MCF 10A (cell line): Measurements from ENCODE around the gene ZFYVE21. TPM values are rescaled to one million over a fixed set of nuclear protein-coding genes. Genes with fewer than 3 reads are reported as not detected.

ENCODE experiments used
- BruUV-seq: library from RNA; stranded (reverse); fragments of 400-500 nt; replicated peaks from 2 replicates; lab custom pipeline; 2021; lab: Mats Ljungman, UMichigan
- CTCF ChIA-PET: fragments of 300-600 bp; sonication (Branson Sonifier 250); formaldehyde crosslinking; extraction: SDS; loops from one replicate; lab custom pipeline; 2021; ENCODE audit warnings: antibody characterized with exemption, inconsistent platforms; lab: Yijun Ruan, JAX
- POLR2A ChIA-PET: fragments of 300-600, 350-650 bp; sonication (Branson Sonifier 250); formaldehyde crosslinking; extraction: SDS; loops from one replicate; lab custom pipeline; 2020; ENCODE audit warnings: antibody characterized with exemption, inconsistent platforms; lab: Yijun Ruan, JAX
- DNase-seq: peaks from one replicate; pipeline ENCODE4 v3.0.0-alpha.2; 2018; ENCODE audit not compliant: unreplicated experiment
- H3K27ac Mint-ChIP-seq: one replicate; pipeline ENCODE4 v1.8.0; 2022; ENCODE audit warnings: mild to moderate bottlenecking, low read depth, mixed read lengths; ENCODE audit not compliant: unreplicated experiment
- H3K27me3 Mint-ChIP-seq: one replicate; pipeline ENCODE4 v1.8.0; 2022; ENCODE audit warnings: mixed read lengths; ENCODE audit not compliant: insufficient read depth, unreplicated experiment
- H3K36me3 Mint-ChIP-seq: one replicate; pipeline ENCODE4 v1.8.0; 2022; ENCODE audit warnings: mild to moderate bottlenecking, moderate library complexity, mixed read lengths; ENCODE audit not compliant: insufficient read depth, unreplicated experiment
- H3K4me1 Mint-ChIP-seq: one replicate; pipeline ENCODE4 v1.8.0; 2022; ENCODE audit warnings: mixed read lengths; ENCODE audit not compliant: insufficient read depth, unreplicated experiment
- H3K4me3 Mint-ChIP-seq: one replicate; pipeline ENCODE4 v1.8.0; 2022; ENCODE audit warnings: mild to moderate bottlenecking, moderate library complexity, mixed read lengths; ENCODE audit not compliant: unreplicated experiment
- H3K9me3 Mint-ChIP-seq: one replicate; pipeline ENCODE4 v1.8.0; 2022; ENCODE audit warnings: mixed read lengths; ENCODE audit not compliant: unreplicated experiment
- CTCF ChIP-seq: fragments of 200-600 bp; IDR thresholded peaks from one replicate; pipeline ENCODE4 v1.8.0; 2022; ENCODE audit warnings: antibody characterized with exemption, mild to moderate bottlenecking; ENCODE audit not compliant: unreplicated experiment
- intact Hi-C: fragments of 100-400 bp; cut with micrococcal nuclease; formaldehyde crosslinking; loops from 2 replicates; pipeline ENCODE4 v1.14.1; 2022
- total RNA-seq: library from RNA; stranded (reverse); gene quantifications from 2 replicates; pipeline ENCODE4 v1.2.3, GENCODE V29; 2022

ZFYVE21 gene
- total RNA-seq, 1 experiment from 2014 or later: 35.5 TPM

- no peak overlapping the region for H3K27ac Mint-ChIP-seq
- H3K4me3 Mint-ChIP-seq: no peak overlapping the region
- POLR2A ChIA-PET: no interaction called here
- intact Hi-C loops: no loop called here
- H3K4me1 Mint-ChIP-seq: no peaks in the 10 kb centered on the region
- DNase-seq: no peak
- BruUV-seq: no TSS peak
- no peak for TF ChIP-seq CTCF
- no peaks in the 10 kb centered on the region for H3K27me3 Mint-ChIP-seq
- H3K36me3 Mint-ChIP-seq: peaks cover 87% of the 10 kb centered on the region
- CTCF ChIA-PET: no interaction called here
- H3K9me3 Mint-ChIP-seq: no peaks in the 10 kb centered on the region
Measured at GRCh38 chr14:103684871-103685270, 30.7 kb upstream of the ZFYVE21 start.

GRCh38 chr14:103685276-103686211, 30.1 kb upstream of the ZFYVE21 start:
- Mint-ChIP-seq H3K9me3 (no peaks in the 10 kb centered on the region), H3K4me3 (no peak overlapping the region), H3K36me3 (peaks cover 87% of the 10 kb centered on the region), H3K4me1 (no peaks in the 10 kb centered on the region), H3K27me3 (no peaks in the 10 kb centered on the region), H3K27ac (no peak overlapping the region)
- ChIA-PET CTCF (no interaction called here), POLR2A (no interaction called here)
- DNase-seq: no peak
- intact Hi-C loops: no loop called here
- no peak for TF ChIP-seq CTCF
- no TSS peak for BruUV-seq

GRCh38 chr14:103686831-103687485, 28.7 kb upstream of the ZFYVE21 start:
- no peak for DNase-seq
- BruUV-seq: no TSS peak
- Mint-ChIP-seq H3K4me1 (no peaks in the 10 kb centered on the region), H3K27me3 (no peaks in the 10 kb centered on the region), H3K27ac (no peak overlapping the region), H3K36me3 (peaks cover 81% of the 10 kb centered on the region), H3K4me3 (no peak overlapping the region), H3K9me3 (no peaks in the 10 kb centered on the region)
- TF ChIP-seq CTCF: no peak
- ChIA-PET CTCF (no interaction called here), POLR2A (no interaction called here)
- intact Hi-C loops: no loop called here

GRCh38 chr14:103687712-103688111, 27.9 kb upstream of the ZFYVE21 start:
- Mint-ChIP-seq H3K4me3 (no peak overlapping the region), H3K27ac (no peak overlapping the region), H3K27me3 (no peaks in the 10 kb centered on the region), H3K9me3 (no peaks in the 10 kb centered on the region), H3K4me1 (no peaks in the 10 kb centered on the region), H3K36me3 (peaks cover 80% of the 10 kb centered on the region)
- POLR2A ChIA-PET: no interaction called here
- BruUV-seq: no TSS peak
- CTCF ChIA-PET: interaction anchor here (0.8 kb wide), 1 partner anchor 120 kb away, joined by 4 read pairs; no protein-coding TSS in a partner anchor
- intact Hi-C loops: no loop called here
- no peak for TF ChIP-seq CTCF
- no peak for DNase-seq
